Kidney epithelial cell (primary cell): ENCODE measurements around the gene HEXIM2. TPM values are rescaled to one million over a fixed set of nuclear protein-coding genes. Genes with fewer than 3 reads are reported as not detected.
"Not testable (repeated sequence)": the region's sequence is repeated elsewhere in the genome, so short reads cannot be mapped to it uniquely, and the experiment has no call there.

Source experiments
- DNase-seq: peaks from one replicate; pipeline ENCODE4 v3.0.0-alpha.2; 2010; ENCODE audit warnings: low read depth
- H3K27me3 ChIP-seq: 2 replicates; pipeline ENCODE4 v1.6.0; 2011; ENCODE audit warnings: low read length; ENCODE audit not compliant: control insufficient read depth, insufficient read depth
- H3K36me3 ChIP-seq: 2 replicates; pipeline ENCODE4 v1.5.1; 2011; ENCODE audit warnings: low read length; ENCODE audit not compliant: control insufficient read depth, insufficient read depth
- H3K4me3 ChIP-seq: 2 replicates; pipeline ENCODE4 v1.5.1; 2011; ENCODE audit warnings: low read depth, mild to moderate bottlenecking, control low read depth, low read length
- total RNA-seq: library from RNA; depleted of rRNA; stranded (reverse); fragments of >200 nt; gene quantifications from 2 replicates; pipeline ENCODE4 v1.2.3, GENCODE V29; 2015
- TF ChIP-seq, protein P1 (sequence below): IDR thresholded peaks from 2 replicates; pipeline ENCODE4 v1.5.1; 2011; ENCODE audit warnings: mild to moderate bottlenecking, moderate library complexity, low read length, control low read depth, inconsistent platforms; ENCODE audit not compliant: insufficient read depth, poor library complexity, severe bottlenecking

The HEXIM2 gene
- total RNA-seq, 1 donor from 2014 or later: 10.4 TPM

DNA sequence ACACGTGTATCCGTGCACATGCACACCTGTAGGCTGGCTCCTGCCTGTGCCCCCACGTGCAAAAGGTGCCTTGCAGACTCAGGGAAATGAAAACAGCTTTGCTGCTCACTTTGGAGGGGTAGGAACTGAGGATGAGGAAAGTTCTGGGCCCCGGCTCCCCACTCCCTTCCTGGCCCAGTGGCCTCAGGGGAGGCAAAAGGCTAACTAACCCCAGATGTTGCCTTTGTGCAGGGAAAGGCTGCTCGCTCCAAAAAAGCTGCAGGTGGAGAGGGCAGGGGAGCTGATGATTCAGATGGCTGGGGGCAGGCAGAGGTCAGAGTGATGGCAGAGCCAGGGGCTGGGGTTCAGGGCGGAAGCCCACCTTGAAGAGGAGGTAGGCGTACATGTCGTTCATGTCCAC, 41.7 kb upstream of the HEXIM2 start:
- DNase-seq: no peak
- Histone ChIP-seq H3K4me3 (no peak overlapping the region), H3K36me3 (peaks cover 2% of the 10 kb centered on the region), H3K27me3 (no peaks in the 10 kb centered on the region)
- TF ChIP-seq, protein P1, sequence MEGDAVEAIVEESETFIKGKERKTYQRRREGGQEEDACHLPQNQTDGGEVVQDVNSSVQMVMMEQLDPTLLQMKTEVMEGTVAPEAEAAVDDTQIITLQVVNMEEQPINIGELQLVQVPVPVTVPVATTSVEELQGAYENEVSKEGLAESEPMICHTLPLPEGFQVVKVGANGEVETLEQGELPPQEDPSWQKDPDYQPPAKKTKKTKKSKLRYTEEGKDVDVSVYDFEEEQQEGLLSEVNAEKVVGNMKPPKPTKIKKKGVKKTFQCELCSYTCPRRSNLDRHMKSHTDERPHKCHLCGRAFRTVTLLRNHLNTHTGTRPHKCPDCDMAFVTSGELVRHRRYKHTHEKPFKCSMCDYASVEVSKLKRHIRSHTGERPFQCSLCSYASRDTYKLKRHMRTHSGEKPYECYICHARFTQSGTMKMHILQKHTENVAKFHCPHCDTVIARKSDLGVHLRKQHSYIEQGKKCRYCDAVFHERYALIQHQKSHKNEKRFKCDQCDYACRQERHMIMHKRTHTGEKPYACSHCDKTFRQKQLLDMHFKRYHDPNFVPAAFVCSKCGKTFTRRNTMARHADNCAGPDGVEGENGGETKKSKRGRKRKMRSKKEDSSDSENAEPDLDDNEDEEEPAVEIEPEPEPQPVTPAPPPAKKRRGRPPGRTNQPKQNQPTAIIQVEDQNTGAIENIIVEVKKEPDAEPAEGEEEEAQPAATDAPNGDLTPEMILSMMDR: no peak

DNA sequence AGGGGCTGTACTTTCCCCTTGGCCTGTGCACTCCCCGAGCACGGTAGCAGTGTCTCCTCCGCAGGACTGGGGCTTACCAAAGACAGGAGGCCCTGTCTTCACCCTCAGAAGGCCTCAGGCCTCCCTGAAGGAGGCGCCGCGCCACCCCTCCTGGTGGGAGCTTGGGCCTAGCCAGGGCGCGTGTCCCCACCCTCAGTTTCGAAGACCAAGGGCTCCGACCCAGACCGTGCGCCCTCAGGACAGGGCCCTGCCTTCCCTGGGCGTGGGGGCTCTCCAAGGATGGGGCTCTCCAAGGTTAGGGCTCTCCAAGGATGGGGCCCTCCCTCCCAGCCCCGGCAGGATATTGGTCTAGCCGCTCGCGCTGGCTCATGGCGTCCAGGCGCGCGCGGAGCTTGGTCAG, 41.1 kb upstream of the HEXIM2 start:
- Histone ChIP-seq H3K4me3 (no peak overlapping the region), H3K27me3 (no peaks in the 10 kb centered on the region), H3K36me3 (peaks cover 2% of the 10 kb centered on the region)
- DNase-seq: no peak
- TF ChIP-seq, protein P1: no peak

- Histone ChIP-seq H3K27me3 (no peaks in the 10 kb centered on the region), H3K4me3 (no peak overlapping the region), H3K36me3 (peaks cover 2% of the 10 kb centered on the region)
- TF ChIP-seq, protein P1: no peak
- DNase-seq: no peak
Observed at GRCh38 chr17:45121055-45121454, 40.6 kb upstream of the HEXIM2 start.

DNA sequence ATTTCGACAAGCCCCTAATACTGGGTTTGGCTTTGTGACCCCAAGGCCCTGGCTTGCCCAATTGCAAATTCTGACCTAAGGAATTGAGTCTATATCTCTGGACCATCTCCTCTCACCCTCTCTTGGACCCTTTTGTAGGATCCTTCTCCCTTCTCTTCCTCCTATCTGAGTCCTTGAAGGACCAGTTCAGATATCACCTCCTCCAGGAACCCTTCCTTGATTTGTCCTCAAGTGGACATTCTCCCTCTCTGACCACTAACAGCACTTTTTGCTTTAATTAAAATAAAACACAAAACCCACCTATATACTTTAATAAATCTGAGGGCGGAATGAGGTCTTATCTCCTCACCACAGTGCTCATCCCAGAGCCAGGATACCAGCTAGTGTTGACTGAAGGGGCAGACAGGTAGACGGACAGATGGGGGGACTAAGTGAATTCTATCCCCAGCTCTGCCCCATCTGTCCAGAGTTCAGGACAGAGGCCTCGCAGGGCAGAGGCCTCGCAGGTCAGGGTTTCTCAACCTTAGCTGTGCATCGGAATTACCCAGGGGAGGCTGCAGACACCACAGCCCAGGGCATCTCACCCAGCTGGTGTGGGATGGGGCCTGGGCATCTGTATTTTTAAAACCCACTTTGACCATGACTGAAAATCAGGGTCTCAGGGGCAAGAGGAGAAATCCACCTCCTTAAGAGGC, 38.5 kb upstream of the HEXIM2 start:
- TF ChIP-seq, protein P1: no peak
- DNase-seq: no peak
- Histone ChIP-seq H3K4me3 (no peak overlapping the region), H3K36me3 (peaks cover 2% of the 10 kb centered on the region), H3K27me3 (no peaks in the 10 kb centered on the region)

- TF ChIP-seq, protein P1: no peak
- Histone ChIP-seq H3K4me3 (no peak overlapping the region), H3K27me3 (no peaks in the 10 kb centered on the region), H3K36me3 (peaks cover 2% of the 10 kb centered on the region)
- peak; percentile 82 for DNase-seq
Observed at GRCh38 chr17:45123930-45124796, 37.5 kb upstream of the HEXIM2 start.

DNA sequence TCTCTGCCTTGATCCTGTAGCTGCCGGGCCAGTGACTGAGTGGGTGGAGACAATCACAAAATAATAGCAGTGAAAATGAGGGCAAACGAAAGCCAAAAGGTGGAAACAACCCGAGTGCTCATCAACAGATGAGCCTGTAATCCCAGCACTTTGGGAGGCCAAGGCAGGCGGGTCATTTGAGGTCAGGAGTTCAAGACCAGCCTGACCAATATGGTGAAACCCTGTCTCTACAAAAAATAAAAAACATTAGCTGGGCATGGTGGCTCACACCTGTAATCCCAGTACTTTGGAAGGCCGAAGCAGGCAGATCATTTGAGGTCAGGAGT, 36.9 kb upstream of the HEXIM2 start:
- H3K4me3 ChIP-seq, H3K36me3 ChIP-seq, DNase-seq, H3K27me3 ChIP-seq: not testable (repeated sequence)
